HuH-7 (cell line): ENCODE data around the gene DMXL2.
"Not testable (repeated sequence)": the region's sequence is repeated elsewhere in the genome, so short reads cannot be mapped to it uniquely, and the experiment has no call there.

Source experiments
- DNase-seq: peaks from one replicate; pipeline ENCODE4 v3.0.0; 2011; ENCODE audit warnings: low spot score

The DMXL2 gene

GRCh38 chr15:51493892-51494291, 128.7 kb downstream of the DMXL2 start:
- DNase-seq: no peak

GRCh38 chr15:51492528-51492927, 130.0 kb downstream of the DMXL2 start:
- DNase-seq: no peak

- no peak for DNase-seq
Observed at GRCh38 chr15:51491941-51492340, 130.6 kb downstream of the DMXL2 start.

- no peak for DNase-seq
Observed at GRCh38 chr15:51484781-51485180, 137.8 kb downstream of the DMXL2 start.

- no peak for DNase-seq
Observed at GRCh38 chr15:51483985-51484384, 138.6 kb downstream of the DMXL2 start.

- DNase-seq: no peak
Observed at GRCh38 chr15:51483520-51483919, 139.1 kb downstream of the DMXL2 start.

GRCh38 chr15:51475736-51476135, 146.8 kb downstream of the DMXL2 start:
- DNase-seq: no peak

GRCh38 chr15:51470512-51470911, 152.1 kb downstream of the DMXL2 start:
- no peak for DNase-seq

- no peak for DNase-seq
Observed at GRCh38 chr15:51460796-51461195, 161.8 kb downstream of the DMXL2 start.

- no peak for DNase-seq
Observed at GRCh38 chr15:51450001-51450400, 172.6 kb downstream of the DMXL2 start.

- DNase-seq: no peak
Observed at GRCh38 chr15:51448622-51449399, 173.8 kb downstream of the DMXL2 start.

- DNase-seq: no peak
Observed at GRCh38 chr15:51447855-51448621, 174.5 kb downstream of the DMXL2 start.

- not testable (repeated sequence) for DNase-seq
Observed at GRCh38 chr15:51446029-51446744, 176.4 kb downstream of the DMXL2 start.

- DNase-seq: no peak
Observed at GRCh38 chr15:51444807-51445206, 177.8 kb downstream of the DMXL2 start.

GRCh38 chr15:51444112-51444511, 178.5 kb downstream of the DMXL2 start:
- no peak for DNase-seq

GRCh38 chr15:51443282-51443914, 179.2 kb downstream of the DMXL2 start:
- no peak for DNase-seq

GRCh38 chr15:51438526-51438925, 184.0 kb downstream of the DMXL2 start:
- no peak for DNase-seq

- DNase-seq: no peak
Observed at GRCh38 chr15:51425517-51426040, 197.0 kb downstream of the DMXL2 start.

- no peak for DNase-seq
Observed at GRCh38 chr15:51424780-51425179, 197.8 kb downstream of the DMXL2 start.

- not testable (repeated sequence) for DNase-seq
Observed at GRCh38 chr15:51423040-51423439, 199.5 kb downstream of the DMXL2 start.

- no peak for DNase-seq
Observed at GRCh38 chr15:51416129-51416528, 206.4 kb downstream of the DMXL2 start.

- DNase-seq: no peak
Observed at GRCh38 chr15:51414256-51414860, 208.2 kb downstream of the DMXL2 start.
